HL-60 (cell line): ENCODE measurements around the gene ZBTB7C.

Experiments
- CTCF ChIP-seq: IDR thresholded peaks from one replicate; pipeline ENCODE4 v1.5.1; 2011; ENCODE audit warnings: low read length, control low read depth, inconsistent platforms; ENCODE audit not compliant: insufficient read depth
- GABPA ChIP-seq: IDR thresholded peaks from 2 replicates; pipeline ENCODE4 v1.6.1; 2012; ENCODE audit warnings: low read depth
- POLR2AphosphoS5 ChIP-seq: IDR thresholded peaks from 2 replicates; pipeline ENCODE4 v1.6.1; 2012; ENCODE audit warnings: low read depth

- TF ChIP-seq POLR2AphosphoS5 (no peak), CTCF (no peak), GABPA (no peak)
Measured at GRCh38 chr18:48263192-48263853, 145.9 kb downstream of the ZBTB7C start.
